Activated gamma-delta T cell treated with anti-CD3 and anti-CD28 coated beads, Interleukin-2, amount 50 U/mL, for 16 hours (primary cell): ENCODE data around the gene FCGR1A.
"Not testable (repeated sequence)": the region's sequence is repeated elsewhere in the genome, so short reads cannot be mapped to it uniquely, and the experiment has no call there.

Experiments used
- DNase-seq: peaks from one replicate; pipeline ENCODE4 v3.0.0-alpha.2; 2020; ENCODE audit warnings: low read depth

FCGR1A gene

DNA sequence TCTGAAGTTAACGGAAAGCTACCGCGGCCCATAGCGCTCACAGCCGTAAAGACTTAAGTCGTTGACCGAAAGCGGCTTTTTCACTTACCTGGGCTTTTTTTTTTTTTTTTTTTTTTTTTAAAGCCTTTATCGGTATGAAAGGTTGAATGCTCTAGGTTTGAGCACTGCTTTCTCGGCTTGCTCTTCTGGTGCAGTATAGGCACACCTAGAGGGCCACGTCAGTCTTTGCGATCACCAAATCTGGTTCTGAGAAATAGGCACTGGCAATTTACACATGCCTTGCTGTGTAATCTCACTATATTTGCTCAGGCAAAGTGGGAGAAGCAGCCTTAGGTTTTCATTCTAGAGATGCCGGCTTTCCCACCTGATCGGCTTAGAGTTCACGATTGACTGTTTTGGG is 50.6 kb downstream of the FCGR1A start:
- not testable (repeated sequence) for DNase-seq

DNA sequence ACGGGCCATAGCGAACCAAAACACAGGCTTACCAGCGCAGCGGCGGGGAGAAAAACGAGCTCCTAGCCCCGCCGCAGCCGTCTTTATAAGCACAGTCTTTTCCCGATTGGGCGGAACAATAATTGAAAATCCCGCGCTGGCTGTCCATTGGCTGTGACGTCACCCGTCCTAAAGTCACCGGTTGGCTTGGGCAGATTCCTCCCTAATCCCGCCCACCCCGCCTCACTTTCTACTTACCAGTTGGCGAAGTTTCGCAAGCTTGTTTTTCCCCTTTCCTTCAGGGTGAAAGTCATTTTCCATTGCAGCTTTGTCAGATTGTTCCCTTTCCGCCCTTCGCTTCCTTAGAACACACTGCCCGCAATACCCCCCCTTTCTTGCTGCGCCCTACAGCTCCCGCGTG is 58.7 kb downstream of the FCGR1A start:
- not testable (repeated sequence) for DNase-seq
